Kidney (tissue), 14 donors: ENCODE measurements around the gene RELA. TPM values are rescaled to one million over a fixed set of nuclear protein-coding genes. Genes with fewer than 3 reads are reported as not detected.
"Not testable (repeated sequence)": the region's sequence is repeated elsewhere in the genome, so short reads cannot be mapped to it uniquely, and the experiment has no call there.

Experiments used
- DNase-seq, 5 donors: peaks; one replicate each; pipeline ENCODE4 v3.0.0-alpha.2; 2013 to 2020
- FAIRE-seq: peaks from 2 replicates; lab custom pipeline; 2012; peaks lifted over from hg19 to GRCh38; lab: Jason Lieb, UNC
- H3K27ac ChIP-seq, 2 donors: one replicate each; pipeline ENCODE4 v1.7.0; 2013; ENCODE audit warnings: low read depth in 2 of 2, low read length in 2 of 2, inconsistent platforms in 1 of 2
- H3K27me3 ChIP-seq: one replicate; pipeline ENCODE4 v1.7.1; 2013; ENCODE audit warnings: low read length, inconsistent platforms; ENCODE audit not compliant: control insufficient read depth, insufficient read depth
- H3K36me3 ChIP-seq, 3 donors: one replicate each; pipeline versions ENCODE4 v1.7.0 to v1.7.1; 2013; ENCODE audit warnings: low read length in 3 of 3, control low read depth in 1 of 3, inconsistent platforms in 1 of 3; ENCODE audit not compliant: insufficient read depth in 3 of 3, control insufficient read depth in 2 of 3
- H3K4me1 ChIP-seq, 3 donors: one replicate each; pipeline versions ENCODE4 v1.7.0 to v1.7.1; 2013; ENCODE audit warnings: low read length in 3 of 3, inconsistent platforms in 1 of 3, low read depth in 1 of 3; ENCODE audit not compliant: control insufficient read depth in 2 of 3, insufficient read depth in 2 of 3
- H3K4me3 ChIP-seq, 3 donors: one replicate each; pipeline versions ENCODE4 v1.7.0 to v1.8.1; 2013; ENCODE audit warnings: low read length in 3 of 3, control low read depth in 1 of 3, inconsistent platforms in 1 of 3
- H3K9ac ChIP-seq, 3 donors: one replicate each; pipeline versions ENCODE4 v1.7.0 to v1.7.1; 2013; ENCODE audit warnings: low read length in 3 of 3, control low read depth in 1 of 3, inconsistent platforms in 1 of 3
- H3K9me3 ChIP-seq, 3 donors: one replicate each; pipeline versions ENCODE4 v1.7.0 to v1.7.1; 2013; ENCODE audit warnings: low read length in 3 of 3, control low read depth in 1 of 3, inconsistent platforms in 1 of 3; ENCODE audit not compliant: control insufficient read depth in 2 of 3, insufficient read depth in 1 of 3
- CTCF ChIP-seq: IDR thresholded peaks from 3 replicates; pipeline ENCODE4 v1.5.1; 2012; ENCODE audit warnings: mild to moderate bottlenecking, moderate library complexity, borderline replicate concordance; ENCODE audit not compliant: insufficient read depth; ENCODE audit errors: extremely low read depth
- intact Hi-C: fragments of 100-400 bp; cut with DNase I; formaldehyde crosslinking; loops from one replicate; pipeline ENCODE4 v1.11.1; 2022
- polyA plus RNA-seq: library from polyadenylated mRNA; stranded (reverse); fragments of 350-450 nt; fragmentation: Illumina TruSeq; extraction: RNeasy Lipid Tissue Mini Kit (QIAGEN cat#74804); gene quantifications from one replicate; pipeline ENCODE4 v1.2.3, GENCODE V29; 2014; ENCODE audit warnings: low read depth, low replicate concordance; ENCODE audit not compliant: insufficient read depth
- total RNA-seq: library from RNA; stranded (reverse); fragmentation: NEBNext Ultra II Directional; extraction: Animal tissue kit (Norgen Biotek cat#: 25700); gene quantifications from one replicate; pipeline ENCODE4 v1.2.1, GENCODE V29; 2021
- donor health status: control.
- donor health status: control.
- donor health status: control.
- donor health status: control.
- donor health status: control.
- donor health status: DM: yes; HTN: yes; CAD: no.
- donor health status: Normal renal cell carcinoma (clear cell type).

The RELA gene
- total and polyA plus RNA-seq, 2 donors from 2014 or later: 34.8 to 81.6 TPM

- no peak overlapping the region for H3K27ac ChIP-seq
- no peak for TF ChIP-seq CTCF
- H3K4me1 ChIP-seq: peaks cover 0 to 16% (median 5%) of the 10 kb centered on the region in 3 donors
- peak in 3 of 5 donors; percentile 36 to 83 (median 67) for DNase-seq
- H3K27me3 ChIP-seq: no peaks in the 10 kb centered on the region
- H3K9me3 ChIP-seq: no peaks in the 10 kb centered on the region
- no peak overlapping the region for H3K4me3 ChIP-seq
- intact Hi-C loops: no loop called here
- H3K36me3 ChIP-seq: no peaks in the 10 kb centered on the region
- FAIRE-seq: no peak
- no peak overlapping the region for H3K9ac ChIP-seq
Observed at GRCh38 chr11:65695459-65696241, 32.9 kb upstream of the RELA start.

- intact Hi-C loops: no loop called here
- Histone ChIP-seq H3K27ac (no peak overlapping the region), H3K27me3 (no peaks in the 10 kb centered on the region), H3K4me3 (no peak overlapping the region), H3K9me3 (no peaks in the 10 kb centered on the region), H3K36me3 (no peaks in the 10 kb centered on the region), H3K9ac (no peak overlapping the region), H3K4me1 (peaks cover 0 to 16% (median 5%) of the 10 kb centered on the region in 3 donors)
- FAIRE-seq (no peak), DNase-seq (no peak)
- TF ChIP-seq CTCF: no peak
Observed at GRCh38 chr11:65692367-65692766, 29.7 kb upstream of the RELA start.

- intact Hi-C loops, H3K27me3 ChIP-seq, H3K4me3 ChIP-seq, H3K27ac ChIP-seq, H3K9me3 ChIP-seq, H3K36me3 ChIP-seq, DNase-seq, H3K9ac ChIP-seq, FAIRE-seq: not testable (repeated sequence)
- H3K4me1 ChIP-seq: peaks cover 0 to 16% (median 5%) of the 10 kb centered on the region in 3 donors
Observed at GRCh38 chr11:65691847-65692246, 29.1 kb upstream of the RELA start.

- intact Hi-C loops: no loop called here
- no peaks in the 10 kb centered on the region for H3K9me3 ChIP-seq
- no peak overlapping the region for H3K4me3 ChIP-seq
- no peak for DNase-seq
- no peak overlapping the region for H3K27ac ChIP-seq
- H3K9ac ChIP-seq: no peak overlapping the region
- H3K27me3 ChIP-seq: no peaks in the 10 kb centered on the region
- H3K4me1 ChIP-seq: no peaks in the 10 kb centered on the region
- FAIRE-seq: no peak
- no peak for TF ChIP-seq CTCF
- H3K36me3 ChIP-seq: no peaks in the 10 kb centered on the region
Observed at GRCh38 chr11:65685981-65686380, 23.3 kb upstream of the RELA start.

DNA sequence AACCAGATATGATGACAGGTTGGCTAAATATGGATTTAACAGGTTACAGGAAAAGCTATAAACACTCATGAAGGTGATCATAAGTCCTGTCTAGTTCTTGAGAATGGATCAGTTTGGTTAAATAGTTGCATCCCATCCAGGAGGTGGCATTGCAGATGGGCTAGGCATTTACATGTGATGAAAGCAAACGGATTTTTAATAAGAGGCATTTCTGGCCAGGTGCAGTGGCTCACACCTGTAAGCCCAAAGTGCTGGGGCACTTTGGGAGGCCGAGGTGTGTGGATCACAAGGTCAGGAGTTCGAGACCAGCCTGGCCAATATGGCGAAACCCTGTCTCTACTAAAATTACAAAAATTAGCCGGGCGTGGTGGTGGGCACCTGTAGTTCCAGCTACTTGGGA is 20.8 kb upstream of the RELA start:
- H3K36me3 ChIP-seq, H3K9me3 ChIP-seq, H3K4me3 ChIP-seq, H3K9ac ChIP-seq, DNase-seq, H3K4me1 ChIP-seq, H3K27ac ChIP-seq, intact Hi-C loops, FAIRE-seq, H3K27me3 ChIP-seq: not testable (repeated sequence)
